Neutrophil (primary cell): ENCODE data around the gene CHRNA1.

Experiments
- H3K27ac ChIP-seq: fragments of 200-600 bp; sonication (generic); 2 replicates; pipeline ENCODE4 v1.5.1; 2016; ENCODE audit warnings: mild to moderate bottlenecking, moderate library complexity
- H3K27me3 ChIP-seq: fragments of 200-600 bp; sonication (generic); 2 replicates; pipeline ENCODE4 v1.6.0; 2016; ENCODE audit warnings: mild to moderate bottlenecking
- H3K36me3 ChIP-seq: fragments of 200-600 bp; sonication (generic); 2 replicates; pipeline ENCODE4 v1.5.1; 2017
- H3K4me1 ChIP-seq, 2 experiments: fragments of 200-600 bp in 1 of 2; sonication (generic) in 1 of 2; 1 replicate in 1 of 2; 2 replicates in 1 of 2; pipeline versions ENCODE4 v1.5.1 to v1.6.1; 2013 to 2016; ENCODE audit warnings: low read depth in 1 of 2, low read length in 1 of 2, mild to moderate bottlenecking in 1 of 2, moderate library complexity in 1 of 2; ENCODE audit not compliant: control insufficient read depth in 1 of 2, insufficient read depth in 1 of 2
- H3K4me3 ChIP-seq, 2 experiments: fragments of 200-600 bp in 1 of 2; sonication (generic) in 1 of 2; 1 replicate in 1 of 2; 2 replicates in 1 of 2; pipeline ENCODE4 v1.5.1; 2013 to 2016; ENCODE audit warnings: low read depth in 1 of 2, low read length in 1 of 2, mild to moderate bottlenecking in 1 of 2, moderate library complexity in 1 of 2
- H3K9me3 ChIP-seq: fragments of 200-600 bp; sonication (generic); 2 replicates; pipeline ENCODE4 v1.5.1; 2016
- CTCF ChIP-seq: fragments of 200-600 bp; sonication (generic); IDR thresholded peaks from 2 replicates; pipeline ENCODE4 v1.5.1; 2016; ENCODE audit warnings: antibody characterized with exemption

Gene CHRNA1

GRCh38 chr2:174768557-174768956 is 4.3 kb upstream of the CHRNA1 start:
- H3K36me3 ChIP-seq = no peaks in the 10 kb centered on the region
- H3K4me1 ChIP-seq = peaks cover 0 to 3% of the 10 kb centered on the region in 2 experiments
- no peak for TF ChIP-seq CTCF
- no peak overlapping the region for H3K27ac ChIP-seq
- peaks cover 64% of the 10 kb centered on the region for H3K27me3 ChIP-seq
- no peaks in the 10 kb centered on the region for H3K9me3 ChIP-seq
- H3K4me3 ChIP-seq = no peak overlapping the region

- Histone ChIP-seq H3K4me3 (no peak overlapping the region), H3K4me1 (no peaks in the 10 kb centered on the region), H3K9me3 (no peaks in the 10 kb centered on the region), H3K36me3 (no peaks in the 10 kb centered on the region), H3K27ac (no peak overlapping the region), H3K27me3 (peaks cover 68% of the 10 kb centered on the region)
- no peak for TF ChIP-seq CTCF
These were observed 2.0 kb upstream of the CHRNA1 start for GRCh38 chr2:174766271-174766670.

- Histone ChIP-seq H3K4me3 (no peak overlapping the region), H3K27me3 (peaks cover 72% of the 10 kb centered on the region), H3K27ac (no peak overlapping the region), H3K4me1 (no peaks in the 10 kb centered on the region), H3K9me3 (no peaks in the 10 kb centered on the region), H3K36me3 (no peaks in the 10 kb centered on the region)
- TF ChIP-seq CTCF = no peak
These were observed 1.3 kb upstream of the CHRNA1 start for GRCh38 chr2:174765576-174765975.

- Histone ChIP-seq H3K27me3 (peaks cover 90% of the 10 kb centered on the region), H3K4me3 (no peak overlapping the region), H3K36me3 (no peaks in the 10 kb centered on the region), H3K27ac (no peak overlapping the region), H3K9me3 (no peaks in the 10 kb centered on the region), H3K4me1 (no peaks in the 10 kb centered on the region)
- TF ChIP-seq CTCF = no peak
These were observed 492 bp downstream of the CHRNA1 start for GRCh38 chr2:174763780-174764179.

- no peak overlapping the region for H3K4me3 ChIP-seq
- H3K4me1 ChIP-seq = no peaks in the 10 kb centered on the region
- TF ChIP-seq CTCF = no peak
- H3K9me3 ChIP-seq = no peaks in the 10 kb centered on the region
- H3K36me3 ChIP-seq = no peaks in the 10 kb centered on the region
- no peak overlapping the region for H3K27ac ChIP-seq
- H3K27me3 ChIP-seq = peaks cover 93% of the 10 kb centered on the region
These were observed 1.8 kb downstream of the CHRNA1 start for GRCh38 chr2:174762464-174762863.

- peaks cover 93% of the 10 kb centered on the region for H3K27me3 ChIP-seq
- H3K9me3 ChIP-seq = no peaks in the 10 kb centered on the region
- no peak overlapping the region for H3K27ac ChIP-seq
- H3K4me1 ChIP-seq = no peaks in the 10 kb centered on the region
- no peak for TF ChIP-seq CTCF
- no peaks in the 10 kb centered on the region for H3K36me3 ChIP-seq
- H3K4me3 ChIP-seq = no peak overlapping the region
These were observed 2.4 kb downstream of the CHRNA1 start for GRCh38 chr2:174761837-174762236.
